ENCODE data around the gene SETX. TPM values are rescaled to one million over a fixed set of nuclear protein-coding genes. Genes with fewer than 3 reads are reported as not detected.

Gene SETX
- total and polyA plus RNA-seq, 2 donors (not counting 1 experiment from before 2014, with no cell fraction given): 29.2 to 105 TPM

GRCh38 chr9:132312873-132313272 lies 41.9 kb downstream of the SETX start:
- Mint-ChIP-seq H3K4me1 (peaks cover 23% of the 10 kb centered on the region), H3K27ac (no peak overlapping the region), H3K27me3 (no peaks in the 10 kb centered on the region), H3K9me3 (ENCODE audit: insufficient read depth) (no peaks in the 10 kb centered on the region), H3K4me3 (no peak overlapping the region)
- ChIA-PET CTCF (interaction anchor here (1.2 kb wide), 1 partner anchor 44 kb away, joined by 3 read pairs; no protein-coding TSS in a partner anchor), POLR2A (interaction anchor here (1.4 kb wide), 1 partner anchor 39 kb away, joined by 3 read pairs; no protein-coding TSS in a partner anchor)
- no peak overlapping the region for H2AFZ ChIP-seq (ENCODE audit: insufficient read depth, low read depth, low read length, poor library complexity, severe bottlenecking)
- H3K27ac ChIP-seq (ENCODE audit: low read length in 2 of 2): peak overlapping the region in 1 of 2 donors; percentile 50
- no peak for TF ChIP-seq EZH2 (IDR thresholded peaks at IDR 0.05; ENCODE audit: borderline replicate concordance, insufficient read depth, low read depth, low read length, poor library complexity, severe bottlenecking)
- TF ChIP-seq, protein P1, sequence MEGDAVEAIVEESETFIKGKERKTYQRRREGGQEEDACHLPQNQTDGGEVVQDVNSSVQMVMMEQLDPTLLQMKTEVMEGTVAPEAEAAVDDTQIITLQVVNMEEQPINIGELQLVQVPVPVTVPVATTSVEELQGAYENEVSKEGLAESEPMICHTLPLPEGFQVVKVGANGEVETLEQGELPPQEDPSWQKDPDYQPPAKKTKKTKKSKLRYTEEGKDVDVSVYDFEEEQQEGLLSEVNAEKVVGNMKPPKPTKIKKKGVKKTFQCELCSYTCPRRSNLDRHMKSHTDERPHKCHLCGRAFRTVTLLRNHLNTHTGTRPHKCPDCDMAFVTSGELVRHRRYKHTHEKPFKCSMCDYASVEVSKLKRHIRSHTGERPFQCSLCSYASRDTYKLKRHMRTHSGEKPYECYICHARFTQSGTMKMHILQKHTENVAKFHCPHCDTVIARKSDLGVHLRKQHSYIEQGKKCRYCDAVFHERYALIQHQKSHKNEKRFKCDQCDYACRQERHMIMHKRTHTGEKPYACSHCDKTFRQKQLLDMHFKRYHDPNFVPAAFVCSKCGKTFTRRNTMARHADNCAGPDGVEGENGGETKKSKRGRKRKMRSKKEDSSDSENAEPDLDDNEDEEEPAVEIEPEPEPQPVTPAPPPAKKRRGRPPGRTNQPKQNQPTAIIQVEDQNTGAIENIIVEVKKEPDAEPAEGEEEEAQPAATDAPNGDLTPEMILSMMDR (IDR thresholded peaks at IDR 0.05): no peak
- H3K27me3 ChIP-seq (replicated peaks in 1 of 4; ENCODE audit: control extremely low read depth in 1 of 4, control insufficient read depth in 3 of 4, insufficient read depth in 4 of 4, low read length in 3 of 4): no peaks in the 10 kb centered on the region
- no peaks in the 10 kb centered on the region for H3K9me3 ChIP-seq (ENCODE audit: control extremely low read depth in 1 of 3, control insufficient read depth in 2 of 3, insufficient read depth in 1 of 3, low read length in 2 of 3)
- H3K79me2 ChIP-seq (ENCODE audit: control insufficient read depth, insufficient read depth, low read length): peaks cover 95% of the 10 kb centered on the region
- H3K4me1 ChIP-seq (ENCODE audit: control insufficient read depth in 2 of 2, insufficient read depth in 2 of 2, low read length in 2 of 2): peaks cover 5 to 7% of the 10 kb centered on the region in 2 donors
- DNase-seq (no peak), ATAC-seq (ENCODE audit: low read depth) (no peak)
- peaks cover 28 to 77% of the 10 kb centered on the region in 2 experiments for H3K36me3 ChIP-seq (replicated peaks in 1 of 2; ENCODE audit: control extremely low read depth in 1 of 2, control insufficient read depth in 1 of 2, extremely low read depth in 1 of 2, insufficient read depth in 2 of 2, low read length in 1 of 2)
- no peak overlapping the region for H3K4me3 ChIP-seq (ENCODE audit: control extremely low read depth in 1 of 5, extremely low read depth in 1 of 5, insufficient read depth in 1 of 5, low read depth in 2 of 5, low read length in 4 of 5)
- intact Hi-C loops (cut with micrococcal nuclease): no loop called here
- H3K9ac ChIP-seq (ENCODE audit: low read length): no peak overlapping the region
- no CpG with 5 or more reads among the region's 2 CpGs for WGBS (ENCODE audit: insufficient coverage)
- H4K20me1 ChIP-seq (ENCODE audit: control insufficient read depth, insufficient read depth, low read length, poor library complexity, severe bottlenecking): peaks cover 78% of the 10 kb centered on the region
- no peak overlapping the region for H3K4me2 ChIP-seq (replicated peaks; ENCODE audit: low read depth, low read length, poor library complexity, severe bottlenecking)

- POLR2A ChIA-PET: no interaction called here
- TF ChIP-seq, protein P1 (IDR thresholded peaks at IDR 0.05): no peak
- TF ChIP-seq EZH2 (IDR thresholded peaks at IDR 0.05; ENCODE audit: borderline replicate concordance, insufficient read depth, low read depth, low read length, poor library complexity, severe bottlenecking): no peak
- H3K4me2 ChIP-seq (replicated peaks; ENCODE audit: low read depth, low read length, poor library complexity, severe bottlenecking): no peak overlapping the region
Observed at GRCh38 chr9:132312426-132312825, 42.4 kb downstream of the SETX start.

More at GRCh38 chr9:132312426-132312825, 42.4 kb downstream of the SETX start:
- H3K36me3 ChIP-seq (replicated peaks in 1 of 2; ENCODE audit: control extremely low read depth in 1 of 2, control insufficient read depth in 1 of 2, extremely low read depth in 1 of 2, insufficient read depth in 2 of 2, low read length in 1 of 2): peaks cover 28 to 77% of the 10 kb centered on the region in 2 experiments
- no peak overlapping the region for H3K4me3 ChIP-seq (ENCODE audit: control extremely low read depth in 1 of 5, extremely low read depth in 1 of 5, insufficient read depth in 1 of 5, low read depth in 2 of 5, low read length in 4 of 5)
- peaks cover 95% of the 10 kb centered on the region for H3K79me2 ChIP-seq (ENCODE audit: control insufficient read depth, insufficient read depth, low read length)
- Mint-ChIP-seq H3K27ac (no peak overlapping the region), H3K27me3 (no peaks in the 10 kb centered on the region), H3K4me3 (no peak overlapping the region), H3K4me1 (peaks cover 23% of the 10 kb centered on the region), H3K9me3 (ENCODE audit: insufficient read depth) (no peaks in the 10 kb centered on the region)
- CTCF ChIA-PET: no interaction called here
- no peak for ATAC-seq (ENCODE audit: low read depth)
- peak overlapping the region in 1 of 2 donors; percentile 50 for H3K27ac ChIP-seq (ENCODE audit: low read length in 2 of 2)
- no peak for DNase-seq
- H3K27me3 ChIP-seq (replicated peaks in 1 of 4; ENCODE audit: control extremely low read depth in 1 of 4, control insufficient read depth in 3 of 4, insufficient read depth in 4 of 4, low read length in 3 of 4): no peaks in the 10 kb centered on the region
- H2AFZ ChIP-seq (ENCODE audit: insufficient read depth, low read depth, low read length, poor library complexity, severe bottlenecking): no peak overlapping the region
- intact Hi-C loops (cut with micrococcal nuclease): no loop called here
- H3K9me3 ChIP-seq (ENCODE audit: control extremely low read depth in 1 of 3, control insufficient read depth in 2 of 3, insufficient read depth in 1 of 3, low read length in 2 of 3): no peaks in the 10 kb centered on the region
- no peak overlapping the region for H3K9ac ChIP-seq (ENCODE audit: low read length)
- peaks cover 78% of the 10 kb centered on the region for H4K20me1 ChIP-seq (ENCODE audit: control insufficient read depth, insufficient read depth, low read length, poor library complexity, severe bottlenecking)
- peaks cover 5 to 7% of the 10 kb centered on the region in 2 donors for H3K4me1 ChIP-seq (ENCODE audit: control insufficient read depth in 2 of 2, insufficient read depth in 2 of 2, low read length in 2 of 2)

All from B cell (primary cell).